HG02798 (cell line): ENCODE results near the gene IRX3.
"Not testable (repeated sequence)": the region's sequence is repeated elsewhere in the genome, so short reads cannot be mapped to it uniquely, and the experiment has no call there.

Experiments
- ATAC-seq: cut with Tn5 transposase; IDR thresholded peaks from one replicate; pipeline ENCODE4 v1.9.1; 2021; ENCODE audit warnings: mild to moderate bottlenecking; ENCODE audit not compliant: unreplicated experiment, poor library complexity

Gene IRX3

GRCh38 chr16:54280751-54281150 lies 5.8 kb downstream of the IRX3 start:
- no peak for ATAC-seq

- ATAC-seq, result no peak
These were observed 8.5 kb downstream of the IRX3 start for GRCh38 chr16:54277845-54278703.

- no peak for ATAC-seq
These were observed 10.6 kb downstream of the IRX3 start for GRCh38 chr16:54275956-54276355.

- no peak for ATAC-seq
These were observed 13.0 kb downstream of the IRX3 start for GRCh38 chr16:54273566-54273965.

GRCh38 chr16:54270711-54271110 lies 15.9 kb downstream of the IRX3 start:
- no peak for ATAC-seq

- ATAC-seq, result no peak
These were observed 17.1 kb downstream of the IRX3 start for GRCh38 chr16:54269461-54269860.

GRCh38 chr16:54268766-54269165 lies 17.8 kb downstream of the IRX3 start:
- no peak for ATAC-seq

GRCh38 chr16:54268340-54268739 lies 18.2 kb downstream of the IRX3 start:
- no peak for ATAC-seq

- ATAC-seq, result no peak
These were observed 20.1 kb downstream of the IRX3 start for GRCh38 chr16:54266363-54266955.

GRCh38 chr16:54265575-54266107 lies 20.9 kb downstream of the IRX3 start:
- no peak for ATAC-seq

GRCh38 chr16:54253118-54253517 lies 33.5 kb downstream of the IRX3 start:
- no peak for ATAC-seq

GRCh38 chr16:54248863-54249710 lies 37.5 kb downstream of the IRX3 start:
- ATAC-seq, result no peak

GRCh38 chr16:54247705-54248104 lies 38.9 kb downstream of the IRX3 start:
- ATAC-seq, result not testable (repeated sequence)

- ATAC-seq, result no peak
These were observed 40.1 kb downstream of the IRX3 start for GRCh38 chr16:54246454-54246821.

GRCh38 chr16:54245788-54246453 lies 40.7 kb downstream of the IRX3 start:
- ATAC-seq, result no peak

GRCh38 chr16:54244061-54244886 lies 42.3 kb downstream of the IRX3 start:
- no peak for ATAC-seq

- ATAC-seq, result no peak
These were observed 43.4 kb downstream of the IRX3 start for GRCh38 chr16:54243202-54243601.

- ATAC-seq, result no peak
These were observed 44.4 kb downstream of the IRX3 start for GRCh38 chr16:54242199-54242598.

GRCh38 chr16:54241525-54241924 lies 45.1 kb downstream of the IRX3 start:
- ATAC-seq, result no peak
